A549 (cell line): ENCODE data around the gene IL10.

Experiments used
- HOXA7 ChIP-seq: fragments of 250-450 bp; sonication (Bioruptor Pico); IDR thresholded peaks from 2 replicates; pipeline ENCODE4 v1.5.0; 2020; ENCODE audit warnings: mild to moderate bottlenecking, moderate library complexity
- JUNB ChIP-seq: fragments of >200 bp; sonication (Bioruptor Twin); formaldehyde crosslinking; IDR thresholded peaks from 2 replicates; pipeline ENCODE4 v1.6.1; 2016
- NFE2L2 ChIP-seq: fragments of 150-350 bp; conservative IDR thresholded peaks from 2 replicates; pipeline ENCODE4 v1.6.1; 2014; ENCODE audit warnings: low read length
- POLR2A ChIP-seq: IDR thresholded peaks from 2 replicates; pipeline ENCODE4 v1.6.1; 2012; ENCODE audit warnings: mild to moderate bottlenecking, low read length
- SMC3 ChIP-seq: fragments of >200 bp; sonication (Bioruptor Twin); formaldehyde crosslinking; IDR thresholded peaks from 3 replicates; pipeline ENCODE4 v1.6.1; 2018; ENCODE audit warnings: inconsistent platforms
- TF ChIP-seq, protein P1 (sequence below): IDR thresholded peaks from 2 replicates; pipeline ENCODE4 v1.6.1; 2012
- TF ChIP-seq, protein P2 (sequence below): fragments of >200 bp; sonication (Bioruptor Twin); formaldehyde crosslinking; IDR thresholded peaks from 3 replicates; pipeline ENCODE4 v1.5.1; 2016
- TF ChIP-seq, protein P3 (sequence below): fragments of 450-650 bp; IDR thresholded peaks from 2 replicates; pipeline ENCODE4 v1.6.1; 2014; ENCODE audit warnings: antibody characterized with exemption
- TF ChIP-seq, protein P4 (sequence below): fragments of 200-600 bp; sonication (generic); IDR thresholded peaks from 2 replicates; pipeline ENCODE4 v1.6.1; 2016; ENCODE audit warnings: antibody characterized with exemption, mild to moderate bottlenecking, moderate library complexity

DNA sequence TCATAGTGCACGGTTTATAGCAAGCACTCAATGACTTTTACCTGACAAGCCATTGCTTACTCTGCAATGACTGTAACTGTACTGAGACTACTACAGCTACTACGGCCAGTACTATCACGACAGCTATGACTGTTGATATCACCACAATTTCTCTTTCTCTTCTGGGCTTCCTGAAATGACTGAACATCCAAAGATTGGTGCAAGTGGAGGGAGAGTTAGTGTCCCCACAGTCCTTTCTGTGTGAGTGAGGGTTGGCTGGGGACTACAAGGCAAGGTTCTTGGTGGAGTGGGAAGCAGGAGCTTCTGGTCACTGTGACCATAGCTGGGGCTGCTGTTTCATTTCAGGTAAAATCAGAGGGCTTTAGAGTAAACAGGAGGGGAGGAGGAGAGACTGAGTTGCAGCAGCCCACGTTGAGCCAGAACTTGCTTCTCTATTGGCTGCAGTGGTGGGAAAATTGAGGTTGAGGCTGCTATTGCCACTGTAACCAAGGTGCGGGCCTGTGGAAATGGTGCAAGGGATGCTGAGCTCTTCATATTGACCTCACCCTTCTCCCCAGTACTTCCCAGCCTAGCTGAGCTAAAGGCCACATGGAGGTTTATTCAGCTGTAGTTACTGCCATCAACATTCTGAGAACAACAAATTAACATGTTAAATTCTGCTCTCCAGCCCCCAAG, 14.1 kb upstream of the IL10 start:
- TF ChIP-seq POLR2A, result no peak
- TF ChIP-seq SMC3, result no peak
- TF ChIP-seq, protein P1, sequence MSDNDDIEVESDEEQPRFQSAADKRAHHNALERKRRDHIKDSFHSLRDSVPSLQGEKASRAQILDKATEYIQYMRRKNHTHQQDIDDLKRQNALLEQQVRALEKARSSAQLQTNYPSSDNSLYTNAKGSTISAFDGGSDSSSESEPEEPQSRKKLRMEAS, result no peak
- no peak for TF ChIP-seq NFE2L2
- TF ChIP-seq JUNB, result no peak
- TF ChIP-seq, protein P2, sequence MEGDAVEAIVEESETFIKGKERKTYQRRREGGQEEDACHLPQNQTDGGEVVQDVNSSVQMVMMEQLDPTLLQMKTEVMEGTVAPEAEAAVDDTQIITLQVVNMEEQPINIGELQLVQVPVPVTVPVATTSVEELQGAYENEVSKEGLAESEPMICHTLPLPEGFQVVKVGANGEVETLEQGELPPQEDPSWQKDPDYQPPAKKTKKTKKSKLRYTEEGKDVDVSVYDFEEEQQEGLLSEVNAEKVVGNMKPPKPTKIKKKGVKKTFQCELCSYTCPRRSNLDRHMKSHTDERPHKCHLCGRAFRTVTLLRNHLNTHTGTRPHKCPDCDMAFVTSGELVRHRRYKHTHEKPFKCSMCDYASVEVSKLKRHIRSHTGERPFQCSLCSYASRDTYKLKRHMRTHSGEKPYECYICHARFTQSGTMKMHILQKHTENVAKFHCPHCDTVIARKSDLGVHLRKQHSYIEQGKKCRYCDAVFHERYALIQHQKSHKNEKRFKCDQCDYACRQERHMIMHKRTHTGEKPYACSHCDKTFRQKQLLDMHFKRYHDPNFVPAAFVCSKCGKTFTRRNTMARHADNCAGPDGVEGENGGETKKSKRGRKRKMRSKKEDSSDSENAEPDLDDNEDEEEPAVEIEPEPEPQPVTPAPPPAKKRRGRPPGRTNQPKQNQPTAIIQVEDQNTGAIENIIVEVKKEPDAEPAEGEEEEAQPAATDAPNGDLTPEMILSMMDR, result no peak
- no peak for TF ChIP-seq HOXA7 (CRISPR knock-in tag)
- TF ChIP-seq, protein P3, sequence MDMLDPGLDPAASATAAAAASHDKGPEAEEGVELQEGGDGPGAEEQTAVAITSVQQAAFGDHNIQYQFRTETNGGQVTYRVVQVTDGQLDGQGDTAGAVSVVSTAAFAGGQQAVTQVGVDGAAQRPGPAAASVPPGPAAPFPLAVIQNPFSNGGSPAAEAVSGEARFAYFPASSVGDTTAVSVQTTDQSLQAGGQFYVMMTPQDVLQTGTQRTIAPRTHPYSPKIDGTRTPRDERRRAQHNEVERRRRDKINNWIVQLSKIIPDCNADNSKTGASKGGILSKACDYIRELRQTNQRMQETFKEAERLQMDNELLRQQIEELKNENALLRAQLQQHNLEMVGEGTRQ, result no peak
- TF ChIP-seq, protein P4, sequence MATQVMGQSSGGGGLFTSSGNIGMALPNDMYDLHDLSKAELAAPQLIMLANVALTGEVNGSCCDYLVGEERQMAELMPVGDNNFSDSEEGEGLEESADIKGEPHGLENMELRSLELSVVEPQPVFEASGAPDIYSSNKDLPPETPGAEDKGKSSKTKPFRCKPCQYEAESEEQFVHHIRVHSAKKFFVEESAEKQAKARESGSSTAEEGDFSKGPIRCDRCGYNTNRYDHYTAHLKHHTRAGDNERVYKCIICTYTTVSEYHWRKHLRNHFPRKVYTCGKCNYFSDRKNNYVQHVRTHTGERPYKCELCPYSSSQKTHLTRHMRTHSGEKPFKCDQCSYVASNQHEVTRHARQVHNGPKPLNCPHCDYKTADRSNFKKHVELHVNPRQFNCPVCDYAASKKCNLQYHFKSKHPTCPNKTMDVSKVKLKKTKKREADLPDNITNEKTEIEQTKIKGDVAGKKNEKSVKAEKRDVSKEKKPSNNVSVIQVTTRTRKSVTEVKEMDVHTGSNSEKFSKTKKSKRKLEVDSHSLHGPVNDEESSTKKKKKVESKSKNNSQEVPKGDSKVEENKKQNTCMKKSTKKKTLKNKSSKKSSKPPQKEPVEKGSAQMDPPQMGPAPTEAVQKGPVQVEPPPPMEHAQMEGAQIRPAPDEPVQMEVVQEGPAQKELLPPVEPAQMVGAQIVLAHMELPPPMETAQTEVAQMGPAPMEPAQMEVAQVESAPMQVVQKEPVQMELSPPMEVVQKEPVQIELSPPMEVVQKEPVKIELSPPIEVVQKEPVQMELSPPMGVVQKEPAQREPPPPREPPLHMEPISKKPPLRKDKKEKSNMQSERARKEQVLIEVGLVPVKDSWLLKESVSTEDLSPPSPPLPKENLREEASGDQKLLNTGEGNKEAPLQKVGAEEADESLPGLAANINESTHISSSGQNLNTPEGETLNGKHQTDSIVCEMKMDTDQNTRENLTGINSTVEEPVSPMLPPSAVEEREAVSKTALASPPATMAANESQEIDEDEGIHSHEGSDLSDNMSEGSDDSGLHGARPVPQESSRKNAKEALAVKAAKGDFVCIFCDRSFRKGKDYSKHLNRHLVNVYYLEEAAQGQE, result no peak
